ENCODE results near the gene PHC2.

Gene PHC2

GRCh38 chr1:33384040-33384812, 46.7 kb downstream of the PHC2 start:
- DNase-seq (no peak), ATAC-seq (replicated peaks) (no peak)
- Mint-ChIP-seq H3K4me1 (ENCODE audit: low read depth in 2 of 2) (peaks cover 7 to 12% of the 10 kb centered on the region in 2 donors), H3K27me3 (peaks cover 37 to 51% of the 10 kb centered on the region in 2 donors), H3K27ac (no peak overlapping the region), H3K36me3 (ENCODE audit: insufficient read depth) (no peaks in the 10 kb centered on the region), H3K9me3 (no peaks in the 10 kb centered on the region), H3K4me3 (no peak overlapping the region)

- peaks cover 7 to 12% of the 10 kb centered on the region in 2 donors for H3K4me1 Mint-ChIP-seq (ENCODE audit: low read depth in 2 of 2)
- no peak for DNase-seq
- ATAC-seq (replicated peaks): no peak
- H3K9me3 Mint-ChIP-seq: no peaks in the 10 kb centered on the region
- H3K36me3 Mint-ChIP-seq (ENCODE audit: insufficient read depth): no peaks in the 10 kb centered on the region
- H3K4me3 Mint-ChIP-seq: no peak overlapping the region
- H3K27me3 Mint-ChIP-seq: peaks cover 37 to 51% of the 10 kb centered on the region in 2 donors
- no peak overlapping the region for H3K27ac Mint-ChIP-seq
Observed at GRCh38 chr1:33383489-33383888, 47.4 kb downstream of the PHC2 start.

- no peak overlapping the region for H3K4me3 Mint-ChIP-seq
Observed at GRCh38 chr1:33382661-33383415, 48.1 kb downstream of the PHC2 start.

GRCh38 chr1:33381977-33382376, 48.9 kb downstream of the PHC2 start:
- no peak for ATAC-seq (replicated peaks)
- no peak overlapping the region for H3K27ac Mint-ChIP-seq
- H3K9me3 Mint-ChIP-seq: no peaks in the 10 kb centered on the region
- peaks cover 37 to 51% of the 10 kb centered on the region in 2 donors for H3K27me3 Mint-ChIP-seq
- no peaks in the 10 kb centered on the region for H3K36me3 Mint-ChIP-seq (ENCODE audit: insufficient read depth)
- no peak overlapping the region for H3K4me3 Mint-ChIP-seq
- no peak for DNase-seq
- peaks cover 9 to 12% of the 10 kb centered on the region in 2 donors for H3K4me1 Mint-ChIP-seq (ENCODE audit: low read depth in 2 of 2)

More at GRCh38 chr1:33382661-33383415, 48.1 kb downstream of the PHC2 start:
- H3K27me3 Mint-ChIP-seq: peaks cover 37 to 51% of the 10 kb centered on the region in 2 donors
- ATAC-seq (replicated peaks) (no peak), DNase-seq (no peak)
- no peaks in the 10 kb centered on the region for H3K36me3 Mint-ChIP-seq (ENCODE audit: insufficient read depth)
- H3K27ac Mint-ChIP-seq: no peak overlapping the region
- H3K4me1 Mint-ChIP-seq (ENCODE audit: low read depth in 2 of 2): peaks cover 7 to 12% of the 10 kb centered on the region in 2 donors
- no peaks in the 10 kb centered on the region for H3K9me3 Mint-ChIP-seq

GRCh38 chr1:33380811-33381210, 50.1 kb downstream of the PHC2 start:
- H3K27me3 Mint-ChIP-seq: peaks cover 37 to 51% of the 10 kb centered on the region in 2 donors
- no peak for ATAC-seq (replicated peaks)
- no peaks in the 10 kb centered on the region for H3K9me3 Mint-ChIP-seq
- no peak for DNase-seq
- no peak overlapping the region for H3K27ac Mint-ChIP-seq
- H3K4me1 Mint-ChIP-seq (ENCODE audit: low read depth in 2 of 2): peaks cover 11 to 12% of the 10 kb centered on the region in 2 donors
- H3K4me3 Mint-ChIP-seq: no peak overlapping the region
- H3K36me3 Mint-ChIP-seq (ENCODE audit: insufficient read depth): no peaks in the 10 kb centered on the region

- no peak overlapping the region for H3K27ac Mint-ChIP-seq
- no peak overlapping the region for H3K4me3 Mint-ChIP-seq
- ATAC-seq (replicated peaks) (no peak), DNase-seq (no peak)
- peaks cover 11 to 12% of the 10 kb centered on the region in 2 donors for H3K4me1 Mint-ChIP-seq (ENCODE audit: low read depth in 2 of 2)
- no peaks in the 10 kb centered on the region for H3K36me3 Mint-ChIP-seq (ENCODE audit: insufficient read depth)
- peaks cover 33 to 50% of the 10 kb centered on the region in 2 donors for H3K27me3 Mint-ChIP-seq
- H3K9me3 Mint-ChIP-seq: no peaks in the 10 kb centered on the region
Observed at GRCh38 chr1:33379631-33380354, 51.1 kb downstream of the PHC2 start.

GRCh38 chr1:33378976-33379375, 51.9 kb downstream of the PHC2 start:
- DNase-seq (no peak), ATAC-seq (replicated peaks) (no peak)
- peaks cover 11 to 12% of the 10 kb centered on the region in 2 donors for H3K4me1 Mint-ChIP-seq (ENCODE audit: low read depth in 2 of 2)
- H3K27ac Mint-ChIP-seq: no peak overlapping the region
- no peak overlapping the region for H3K4me3 Mint-ChIP-seq
- H3K36me3 Mint-ChIP-seq (ENCODE audit: insufficient read depth): no peaks in the 10 kb centered on the region
- peaks cover 27 to 42% of the 10 kb centered on the region in 2 donors for H3K27me3 Mint-ChIP-seq
- no peaks in the 10 kb centered on the region for H3K9me3 Mint-ChIP-seq

GRCh38 chr1:33378524-33378923, 52.4 kb downstream of the PHC2 start:
- ATAC-seq (replicated peaks) (no peak), DNase-seq (no peak)
- no peak overlapping the region for H3K27ac Mint-ChIP-seq
- no peaks in the 10 kb centered on the region for H3K9me3 Mint-ChIP-seq
- H3K36me3 Mint-ChIP-seq (ENCODE audit: insufficient read depth): no peaks in the 10 kb centered on the region
- no peak overlapping the region for H3K4me3 Mint-ChIP-seq
- peaks cover 11 to 12% of the 10 kb centered on the region in 2 donors for H3K4me1 Mint-ChIP-seq (ENCODE audit: low read depth in 2 of 2)
- peaks cover 27 to 46% of the 10 kb centered on the region in 2 donors for H3K27me3 Mint-ChIP-seq

GRCh38 chr1:33377756-33378155, 53.1 kb downstream of the PHC2 start:
- Mint-ChIP-seq H3K4me1 (ENCODE audit: low read depth in 2 of 2) (peaks cover 11 to 13% of the 10 kb centered on the region in 2 donors), H3K4me3 (no peak overlapping the region), H3K27ac (no peak overlapping the region), H3K9me3 (no peaks in the 10 kb centered on the region), H3K36me3 (ENCODE audit: insufficient read depth) (no peaks in the 10 kb centered on the region), H3K27me3 (peaks cover 27 to 48% of the 10 kb centered on the region in 2 donors)
- DNase-seq (no peak), ATAC-seq (replicated peaks) (no peak)

- peaks cover 21 to 45% of the 10 kb centered on the region in 2 donors for H3K27me3 Mint-ChIP-seq
- H3K4me3 Mint-ChIP-seq: no peak overlapping the region
- H3K4me1 Mint-ChIP-seq (ENCODE audit: low read depth in 2 of 2): peaks cover 11 to 13% of the 10 kb centered on the region in 2 donors
- DNase-seq (no peak), ATAC-seq (replicated peaks) (peak; percentile 78)
- no peak overlapping the region for H3K27ac Mint-ChIP-seq
- H3K9me3 Mint-ChIP-seq: no peaks in the 10 kb centered on the region
- no peaks in the 10 kb centered on the region for H3K36me3 Mint-ChIP-seq (ENCODE audit: insufficient read depth)
Observed at GRCh38 chr1:33377013-33377412, 53.9 kb downstream of the PHC2 start.

GRCh38 chr1:33375316-33375715, 55.6 kb downstream of the PHC2 start:
- no peak overlapping the region for H3K27ac Mint-ChIP-seq
- peaks cover 7% of the 10 kb centered on the region in 2 donors for H3K4me1 Mint-ChIP-seq (ENCODE audit: low read depth in 2 of 2)
- ATAC-seq (replicated peaks): no peak
- no peaks in the 10 kb centered on the region for H3K9me3 Mint-ChIP-seq
- H3K27me3 Mint-ChIP-seq: peaks cover 17 to 37% of the 10 kb centered on the region in 2 donors
- no peak overlapping the region for H3K4me3 Mint-ChIP-seq
- no peaks in the 10 kb centered on the region for H3K36me3 Mint-ChIP-seq (ENCODE audit: insufficient read depth)
- no peak for DNase-seq

- no peak overlapping the region for H3K4me3 Mint-ChIP-seq
- no peaks in the 10 kb centered on the region for H3K36me3 Mint-ChIP-seq (ENCODE audit: insufficient read depth)
- H3K27me3 Mint-ChIP-seq: peaks cover 9 to 32% of the 10 kb centered on the region in 2 donors
- DNase-seq (no peak), ATAC-seq (replicated peaks) (no peak)
- H3K27ac Mint-ChIP-seq: no peak overlapping the region
- peaks cover 1 to 4% of the 10 kb centered on the region in 2 donors for H3K4me1 Mint-ChIP-seq (ENCODE audit: low read depth in 2 of 2)
- H3K9me3 Mint-ChIP-seq: no peaks in the 10 kb centered on the region
Observed at GRCh38 chr1:33374336-33375105, 56.4 kb downstream of the PHC2 start.

GRCh38 chr1:33373606-33374005, 57.3 kb downstream of the PHC2 start:
- Mint-ChIP-seq H3K36me3 (ENCODE audit: insufficient read depth) (no peaks in the 10 kb centered on the region), H3K27me3 (peaks cover 13 to 37% of the 10 kb centered on the region in 2 donors), H3K4me3 (no peak overlapping the region), H3K27ac (no peak overlapping the region), H3K4me1 (ENCODE audit: low read depth in 2 of 2) (peaks cover 1 to 4% of the 10 kb centered on the region in 2 donors), H3K9me3 (no peaks in the 10 kb centered on the region)
- DNase-seq (no peak), ATAC-seq (replicated peaks) (no peak)

Data from effector memory CD8-positive, alpha-beta T cell (primary cell).